RWPE2 (cell line): ENCODE measurements around the gene BCL7A.

ENCODE experiments used
- ATAC-seq: fragments of 200-7000 bp; cut with Tn5 transposase; 3 replicates; pipeline ENCODE4 v1.9.1; 2021; ENCODE audit warnings: low read depth
- DNase-seq: peaks from one replicate; pipeline ENCODE4 v3.0.0-alpha.2; 2020; ENCODE audit warnings: low spot score
- H3K27ac ChIP-seq: fragments of 450-650 bp; 2 replicates; pipeline ENCODE4 v1.5.1; 2017; ENCODE audit warnings: mild to moderate bottlenecking; ENCODE audit not compliant: poor library complexity, severe bottlenecking
- H3K27me3 ChIP-seq: fragments of 250-450 bp; sonication (Bioruptor Pico); 2 replicates; pipeline ENCODE4 v1.5.1; 2021; ENCODE audit warnings: mild to moderate bottlenecking, moderate library complexity; ENCODE audit not compliant: insufficient read depth, poor library complexity, severe bottlenecking
- H3K36me3 ChIP-seq: fragments of 250-450 bp; sonication (Bioruptor Pico); 2 replicates; pipeline ENCODE4 v1.5.1; 2020; ENCODE audit warnings: low read depth, mild to moderate bottlenecking, moderate library complexity
- H3K4me1 ChIP-seq: fragments of 250-450 bp; sonication (Bioruptor Pico); 2 replicates; pipeline ENCODE4 v1.5.1; 2021; ENCODE audit warnings: mild to moderate bottlenecking, moderate library complexity; ENCODE audit not compliant: insufficient read depth, poor library complexity, severe bottlenecking
- H3K4me3 ChIP-seq: fragments of 250-450 bp; sonication (Bioruptor Pico); 2 replicates; pipeline ENCODE4 v1.5.1; 2021; ENCODE audit warnings: mild to moderate bottlenecking, moderate library complexity; ENCODE audit not compliant: severe bottlenecking
- H3K9me3 ChIP-seq: fragments of 250-450 bp; sonication (Bioruptor Pico); 2 replicates; pipeline ENCODE4 v1.5.1; 2021; ENCODE audit warnings: mild to moderate bottlenecking, moderate library complexity; ENCODE audit not compliant: severe bottlenecking
- CTCF ChIP-seq: fragments of 450-650 bp; IDR thresholded peaks from one replicate; pipeline ENCODE4 v1.5.1; 2017; ENCODE audit warnings: mild to moderate bottlenecking, moderate library complexity; ENCODE audit not compliant: poor library complexity, severe bottlenecking

Gene BCL7A

GRCh38 chr12:122021822-122022392 lies at the start of gene BCL7A:
TSS of gene BCL7A (plus strand) at chr12:122021884. CDS start at chr12:122022092, 208 bp downstream.
- DNase-seq = no peak

GRCh38 chr12:121974026-121974985 lies 47.4 kb upstream of the BCL7A start:
- ATAC-seq (no peak), DNase-seq (no peak)
- Histone ChIP-seq H3K27me3 (no peaks in the 10 kb centered on the region), H3K36me3 (peaks cover 12% of the 10 kb centered on the region; the same call in 1 of the 2 replicates), H3K27ac (no peak overlapping the region), H3K4me3 (no peak overlapping the region), H3K4me1 (no peaks in the 10 kb centered on the region), H3K9me3 (no peaks in the 10 kb centered on the region)
- TF ChIP-seq CTCF = no peak

More at GRCh38 chr12:122021822-122022392, at the start of gene BCL7A:
- TF ChIP-seq CTCF = no peak
- ATAC-seq = peak; percentile 54
- H3K36me3 ChIP-seq = no peaks in the 10 kb centered on the region
- H3K9me3 ChIP-seq = no peaks in the 10 kb centered on the region
- peak within 1 kb of the TSS; percentile 73 for H3K4me3 ChIP-seq
- H3K4me1 ChIP-seq = peaks cover 9% of the 10 kb centered on the region
- H3K27me3 ChIP-seq = no peaks in the 10 kb centered on the region
- peak within 1 kb of the TSS; percentile 79 for H3K27ac ChIP-seq

DNA sequence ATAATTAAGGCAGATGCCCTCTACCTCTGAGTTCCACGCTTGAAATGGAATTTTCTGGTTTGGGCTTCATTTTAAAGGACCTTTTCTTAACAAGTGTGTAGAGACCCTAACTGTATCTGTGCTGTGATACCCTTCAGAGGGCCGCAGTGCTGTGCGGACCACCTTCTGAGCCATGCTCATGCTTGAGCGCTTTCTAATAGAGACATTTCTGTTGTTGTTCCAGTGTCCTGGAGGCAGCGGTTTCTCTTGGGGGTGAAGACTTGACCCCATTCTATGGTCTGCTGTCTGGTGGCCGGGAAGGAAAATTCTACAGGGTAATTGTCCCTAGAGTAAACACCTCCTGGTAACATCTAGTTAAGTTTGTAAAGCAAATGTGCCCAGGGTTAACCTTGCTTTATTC lies 46.7 kb upstream of the BCL7A start:
- DNase-seq (no peak), ATAC-seq (no peak)
- Histone ChIP-seq H3K27me3 (no peaks in the 10 kb centered on the region), H3K36me3 (peaks cover 5% of the 10 kb centered on the region; the same call in 1 of the 2 replicates), H3K9me3 (no peaks in the 10 kb centered on the region), H3K4me3 (no peak overlapping the region), H3K27ac (no peak overlapping the region), H3K4me1 (no peaks in the 10 kb centered on the region)
- no peak for TF ChIP-seq CTCF

DNA sequence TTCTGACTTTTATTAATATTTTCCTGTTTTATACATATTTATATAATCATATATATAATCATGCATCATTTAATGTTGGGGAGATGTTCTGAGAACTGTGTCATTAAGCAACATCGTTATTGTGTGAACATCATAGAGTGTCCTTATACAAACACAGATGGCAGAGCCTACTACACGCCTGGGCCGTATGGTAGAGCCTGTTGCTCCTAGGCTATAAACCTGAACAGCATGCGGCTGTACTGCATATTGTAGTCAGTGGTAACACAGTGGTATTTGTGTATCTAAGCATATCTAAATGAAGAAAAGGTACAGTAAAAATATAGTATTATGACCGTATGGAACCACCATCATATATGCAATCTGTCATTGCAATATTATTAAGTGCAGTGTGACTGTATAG lies 44.7 kb upstream of the BCL7A start:
- Histone ChIP-seq H3K4me3 (no peak overlapping the region), H3K27me3 (no peaks in the 10 kb centered on the region), H3K9me3 (no peaks in the 10 kb centered on the region), H3K4me1 (no peaks in the 10 kb centered on the region), H3K27ac (no peak overlapping the region), H3K36me3 (no peaks in the 10 kb centered on the region)
- ATAC-seq (no peak), DNase-seq (no peak)
- no peak for TF ChIP-seq CTCF
